Measurements from ENCODE around the gene PLCB1.
"Not testable (repeated sequence)": the region's sequence is repeated elsewhere in the genome, so short reads cannot be mapped to it uniquely, and the experiment has no call there.

Gene PLCB1

GRCh38 chr20:8800089-8800488 lies 668.0 kb downstream of the PLCB1 start:
- DNase-seq: no peak

GRCh38 chr20:8801686-8802085 lies 669.6 kb downstream of the PLCB1 start:
- DNase-seq: no peak

GRCh38 chr20:8803065-8803464 lies 671.0 kb downstream of the PLCB1 start:
- DNase-seq: no peak

- no peak for DNase-seq
Observed at GRCh38 chr20:8803941-8804340, 671.9 kb downstream of the PLCB1 start.

- DNase-seq: no peak
Observed at GRCh38 chr20:8805737-8806442, 673.8 kb downstream of the PLCB1 start.

- no peak for DNase-seq
Observed at GRCh38 chr20:8807480-8808201, 675.6 kb downstream of the PLCB1 start.

GRCh38 chr20:8808202-8808535 lies 676.1 kb downstream of the PLCB1 start:
- DNase-seq: no peak

GRCh38 chr20:8809107-8809953 lies 677.3 kb downstream of the PLCB1 start:
- DNase-seq: no peak

- no peak for DNase-seq
Observed at GRCh38 chr20:8811801-8812594, 679.9 kb downstream of the PLCB1 start.

- DNase-seq: no peak
Observed at GRCh38 chr20:8812817-8813216, 680.8 kb downstream of the PLCB1 start.

GRCh38 chr20:8815208-8815607 lies 683.1 kb downstream of the PLCB1 start:
- DNase-seq: no peak

GRCh38 chr20:8829256-8829655 lies 697.2 kb downstream of the PLCB1 start:
- DNase-seq: no peak

GRCh38 chr20:8834294-8834693 lies 702.2 kb downstream of the PLCB1 start:
- not testable (repeated sequence) for DNase-seq

GRCh38 chr20:8834851-8835250 lies 702.8 kb downstream of the PLCB1 start:
- DNase-seq: no peak

GRCh38 chr20:8837396-8837795 lies 705.3 kb downstream of the PLCB1 start:
- no peak for DNase-seq

- no peak for DNase-seq
Observed at GRCh38 chr20:8842525-8842924, 710.5 kb downstream of the PLCB1 start.

GRCh38 chr20:8844179-8844578 lies 712.1 kb downstream of the PLCB1 start:
- DNase-seq: no peak

- no peak for DNase-seq
Observed at GRCh38 chr20:8849990-8850389, 717.9 kb downstream of the PLCB1 start.

GRCh38 chr20:8851446-8851845 lies 719.4 kb downstream of the PLCB1 start:
- no peak for DNase-seq

- not testable (repeated sequence) for DNase-seq
Observed at GRCh38 chr20:8851919-8852318, 719.9 kb downstream of the PLCB1 start.

- not testable (repeated sequence) for DNase-seq
Observed at GRCh38 chr20:8853211-8853610, 721.1 kb downstream of the PLCB1 start.

- no peak for DNase-seq
Observed at GRCh38 chr20:8853805-8854338, 721.8 kb downstream of the PLCB1 start.

- DNase-seq: no peak
Observed at GRCh38 chr20:8854571-8854970, 722.5 kb downstream of the PLCB1 start.

All from activated gamma-delta T cell (primary cell).